ENCODE data around the gene TIMM8B. TPM values are rescaled to one million over a fixed set of nuclear protein-coding genes. Genes with fewer than 3 reads are reported as not detected.

Gene TIMM8B
- total and polyA plus RNA-seq, 4 donors: 73.3 to 122 (median 77.4) TPM

GRCh38 chr11:112118176-112118575 is 31.6 kb upstream of the TIMM8B start:
- Histone ChIP-seq H3K27me3 (ENCODE audit: control insufficient read depth, insufficient read depth, low read length) (no peaks in the 10 kb centered on the region), H3K4me3 (ENCODE audit: low read depth, low read length) (no peak overlapping the region), H3K36me3 (ENCODE audit: control insufficient read depth, insufficient read depth, low read length) (no peaks in the 10 kb centered on the region), H3K9me3 (ENCODE audit: control insufficient read depth, insufficient read depth, low read length) (no peaks in the 10 kb centered on the region), H3K27ac (ENCODE audit: low read depth, low read length) (no peak overlapping the region), H3K4me1 (ENCODE audit: control insufficient read depth, insufficient read depth, low read length) (no peaks in the 10 kb centered on the region)
- 100% methylated on average over 1 of the region's 2 CpGs for WGBS (ENCODE audit: insufficient coverage)
- no peak for DNase-seq (ENCODE audit: low read depth in 4 of 6, low spot score in 6 of 6)

- Histone ChIP-seq H3K4me3 (ENCODE audit: low read depth, low read length) (no peak overlapping the region), H3K9me3 (ENCODE audit: control insufficient read depth, insufficient read depth, low read length) (no peaks in the 10 kb centered on the region), H3K27ac (ENCODE audit: low read depth, low read length) (no peak overlapping the region), H3K36me3 (ENCODE audit: control insufficient read depth, insufficient read depth, low read length) (no peaks in the 10 kb centered on the region), H3K27me3 (ENCODE audit: control insufficient read depth, insufficient read depth, low read length) (no peaks in the 10 kb centered on the region), H3K4me1 (ENCODE audit: control insufficient read depth, insufficient read depth, low read length) (no peaks in the 10 kb centered on the region)
- DNase-seq (ENCODE audit: low read depth in 4 of 6, low spot score in 6 of 6): peak in 2 of 6 donors; percentile 18 to 28
- WGBS (ENCODE audit: insufficient coverage): 65% methylated on average over 4 of the region's 5 CpGs
These were observed 28.8 kb upstream of the TIMM8B start for GRCh38 chr11:112115386-112115785.

- no peak for DNase-seq (ENCODE audit: low read depth in 4 of 6, low spot score in 6 of 6)
- no peaks in the 10 kb centered on the region for H3K27me3 ChIP-seq (ENCODE audit: control insufficient read depth, insufficient read depth, low read length)
- no peaks in the 10 kb centered on the region for H3K36me3 ChIP-seq (ENCODE audit: control insufficient read depth, insufficient read depth, low read length)
- 100% methylated on average over 1 of the region's 2 CpGs for WGBS (ENCODE audit: insufficient coverage)
- H3K4me1 ChIP-seq (ENCODE audit: control insufficient read depth, insufficient read depth, low read length): no peaks in the 10 kb centered on the region
- no peaks in the 10 kb centered on the region for H3K9me3 ChIP-seq (ENCODE audit: control insufficient read depth, insufficient read depth, low read length)
- no peak overlapping the region for H3K27ac ChIP-seq (ENCODE audit: low read depth, low read length)
- no peak overlapping the region for H3K4me3 ChIP-seq (ENCODE audit: low read depth, low read length)
These were observed 27.9 kb upstream of the TIMM8B start for GRCh38 chr11:112114460-112114859.

- Histone ChIP-seq H3K27ac (ENCODE audit: low read depth, low read length) (no peak overlapping the region), H3K4me1 (ENCODE audit: control insufficient read depth, insufficient read depth, low read length) (no peaks in the 10 kb centered on the region), H3K4me3 (ENCODE audit: low read depth, low read length) (no peak overlapping the region), H3K9me3 (ENCODE audit: control insufficient read depth, insufficient read depth, low read length) (no peaks in the 10 kb centered on the region), H3K36me3 (ENCODE audit: control insufficient read depth, insufficient read depth, low read length) (no peaks in the 10 kb centered on the region), H3K27me3 (ENCODE audit: control insufficient read depth, insufficient read depth, low read length) (no peaks in the 10 kb centered on the region)
- WGBS (ENCODE audit: insufficient coverage): 96% methylated on average over 3 of the region's 6 CpGs
- peak; percentile 10 to 86 (median 30) for DNase-seq (ENCODE audit: low read depth in 4 of 6, low spot score in 6 of 6)
These were observed 27.2 kb upstream of the TIMM8B start for GRCh38 chr11:112113539-112114457.

- Histone ChIP-seq H3K27me3 (ENCODE audit: control insufficient read depth, insufficient read depth, low read length) (no peaks in the 10 kb centered on the region), H3K27ac (ENCODE audit: low read depth, low read length) (no peak overlapping the region), H3K4me3 (ENCODE audit: low read depth, low read length) (no peak overlapping the region), H3K4me1 (ENCODE audit: control insufficient read depth, insufficient read depth, low read length) (no peaks in the 10 kb centered on the region), H3K36me3 (ENCODE audit: control insufficient read depth, insufficient read depth, low read length) (no peaks in the 10 kb centered on the region), H3K9me3 (ENCODE audit: control insufficient read depth, insufficient read depth, low read length) (no peaks in the 10 kb centered on the region)
- WGBS (ENCODE audit: insufficient coverage): no CpG with 5 or more reads among the region's 8 CpGs
- DNase-seq (ENCODE audit: low read depth in 4 of 6, low spot score in 6 of 6): peak in 1 of 6 donors; percentile 2
These were observed 19.5 kb upstream of the TIMM8B start for GRCh38 chr11:112106070-112106469.

- Histone ChIP-seq H3K27me3 (ENCODE audit: control insufficient read depth, insufficient read depth, low read length) (no peaks in the 10 kb centered on the region), H3K9me3 (ENCODE audit: control insufficient read depth, insufficient read depth, low read length) (no peaks in the 10 kb centered on the region), H3K4me3 (ENCODE audit: low read depth, low read length) (no peak overlapping the region), H3K27ac (ENCODE audit: low read depth, low read length) (no peak overlapping the region), H3K36me3 (ENCODE audit: control insufficient read depth, insufficient read depth, low read length) (no peaks in the 10 kb centered on the region), H3K4me1 (ENCODE audit: control insufficient read depth, insufficient read depth, low read length) (no peaks in the 10 kb centered on the region)
- WGBS (ENCODE audit: insufficient coverage): 100% methylated on average over 2 of the region's 6 CpGs
- no peak for DNase-seq (ENCODE audit: low read depth in 4 of 6, low spot score in 6 of 6)
These were observed 16.9 kb upstream of the TIMM8B start for GRCh38 chr11:112103446-112103845.

GRCh38 chr11:112100462-112100861 is 13.9 kb upstream of the TIMM8B start:
- DNase-seq (ENCODE audit: low read depth in 4 of 6, low spot score in 6 of 6): no peak
- H3K4me3 ChIP-seq (ENCODE audit: low read depth, low read length): no peak overlapping the region
- H3K27me3 ChIP-seq (ENCODE audit: control insufficient read depth, insufficient read depth, low read length): no peaks in the 10 kb centered on the region
- peaks cover 17% of the 10 kb centered on the region for H3K36me3 ChIP-seq (ENCODE audit: control insufficient read depth, insufficient read depth, low read length)
- no peaks in the 10 kb centered on the region for H3K9me3 ChIP-seq (ENCODE audit: control insufficient read depth, insufficient read depth, low read length)
- WGBS (ENCODE audit: insufficient coverage): 40% methylated on average over 1 of the region's 2 CpGs
- no peaks in the 10 kb centered on the region for H3K4me1 ChIP-seq (ENCODE audit: control insufficient read depth, insufficient read depth, low read length)
- H3K27ac ChIP-seq (ENCODE audit: low read depth, low read length): no peak overlapping the region

GRCh38 chr11:112097734-112098528 is 11.4 kb upstream of the TIMM8B start:
- DNase-seq (ENCODE audit: low read depth in 4 of 6, low spot score in 6 of 6): no peak
- Histone ChIP-seq H3K27me3 (ENCODE audit: control insufficient read depth, insufficient read depth, low read length) (no peaks in the 10 kb centered on the region), H3K4me1 (ENCODE audit: control insufficient read depth, insufficient read depth, low read length) (no peaks in the 10 kb centered on the region), H3K36me3 (ENCODE audit: control insufficient read depth, insufficient read depth, low read length) (peaks cover 25% of the 10 kb centered on the region), H3K4me3 (ENCODE audit: low read depth, low read length) (no peak overlapping the region), H3K27ac (ENCODE audit: low read depth, low read length) (no peak overlapping the region), H3K9me3 (ENCODE audit: control insufficient read depth, insufficient read depth, low read length) (no peaks in the 10 kb centered on the region)
- 92% methylated on average over 8 of the region's 11 CpGs for WGBS (ENCODE audit: insufficient coverage)

- peaks cover 32% of the 10 kb centered on the region for H3K36me3 ChIP-seq (ENCODE audit: control insufficient read depth, insufficient read depth, low read length)
- no peaks in the 10 kb centered on the region for H3K4me1 ChIP-seq (ENCODE audit: control insufficient read depth, insufficient read depth, low read length)
- H3K27me3 ChIP-seq (ENCODE audit: control insufficient read depth, insufficient read depth, low read length): no peaks in the 10 kb centered on the region
- no peak overlapping the region for H3K27ac ChIP-seq (ENCODE audit: low read depth, low read length)
- H3K4me3 ChIP-seq (ENCODE audit: low read depth, low read length): no peak overlapping the region
- DNase-seq (ENCODE audit: low read depth in 4 of 6, low spot score in 6 of 6): no peak
- no peaks in the 10 kb centered on the region for H3K9me3 ChIP-seq (ENCODE audit: control insufficient read depth, insufficient read depth, low read length)
These were observed 9.6 kb upstream of the TIMM8B start for GRCh38 chr11:112096194-112096593.

All from spinal cord (tissue), 10 donors.